ENCODE data around the gene DCAF8L2.
"Not testable (repeated sequence)": the region's sequence is repeated elsewhere in the genome, so short reads cannot be mapped to it uniquely, and the experiment has no call there.

Gene DCAF8L2

DNA sequence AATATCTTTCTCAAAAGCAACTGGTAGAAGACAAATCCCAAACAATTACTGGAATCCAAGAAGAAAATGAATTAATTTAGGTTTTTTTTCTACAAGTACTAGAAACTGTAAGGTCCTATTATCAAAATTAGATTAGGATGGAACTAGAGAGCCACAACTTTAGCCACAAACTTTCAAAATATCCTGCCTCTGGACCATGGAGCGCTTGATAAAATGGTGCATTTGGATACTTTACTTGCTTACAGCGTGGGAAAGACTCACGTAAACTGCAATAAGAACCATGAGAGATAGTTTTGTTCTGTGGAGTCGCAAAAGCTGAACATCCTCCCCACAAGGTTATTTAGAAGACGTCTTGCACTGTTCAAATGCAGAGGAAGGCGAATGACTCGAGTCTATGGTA is at the start of gene DCAF8L2:
Gene DCAF8L2, plus strand, starts transcription at position 301 of the 400 bp plus-strand sequence. CDS start 156,552 bp downstream, outside the sequence.
- H3K4me3 Mint-ChIP-seq, result no peak within 1 kb of the TSS
- CTCF ChIA-PET, result no interaction called here
- no peaks in the 10 kb centered on the region for H3K4me1 Mint-ChIP-seq
- DNase-seq, result no peak
- no peaks in the 10 kb centered on the region for H3K27me3 Mint-ChIP-seq
- H3K36me3 Mint-ChIP-seq, result no peaks in the 10 kb centered on the region
- H3K27ac Mint-ChIP-seq, result no peak within 1 kb of the TSS
- H3K9me3 Mint-ChIP-seq, result peaks cover 5% of the 10 kb centered on the region

- not testable (repeated sequence) for H3K36me3 Mint-ChIP-seq, DNase-seq, H3K27me3 Mint-ChIP-seq, H3K4me3 Mint-ChIP-seq, H3K4me1 Mint-ChIP-seq, H3K9me3 Mint-ChIP-seq, H3K27ac Mint-ChIP-seq
- CTCF ChIA-PET, result interaction anchor here (0.7 kb wide), 1 partner anchor 786 kb away, joined by 3 read pairs; no protein-coding TSS in a partner anchor
These were observed 49.0 kb upstream of the DCAF8L2 start for GRCh38 chrX:27541161-27541560.

GRCh38 chrX:27548624-27549023 is 41.5 kb upstream of the DCAF8L2 start:
- DNase-seq, result no peak
- no peaks in the 10 kb centered on the region for H3K4me1 Mint-ChIP-seq
- H3K27me3 Mint-ChIP-seq, result no peaks in the 10 kb centered on the region
- no peaks in the 10 kb centered on the region for H3K9me3 Mint-ChIP-seq
- H3K36me3 Mint-ChIP-seq, result no peaks in the 10 kb centered on the region
- no peak overlapping the region for H3K4me3 Mint-ChIP-seq
- CTCF ChIA-PET, result no interaction called here
- no peak overlapping the region for H3K27ac Mint-ChIP-seq

GRCh38 chrX:27549688-27550087 is 40.5 kb upstream of the DCAF8L2 start:
- no peak for DNase-seq
- no peak overlapping the region for H3K4me3 Mint-ChIP-seq
- no peaks in the 10 kb centered on the region for H3K36me3 Mint-ChIP-seq
- H3K4me1 Mint-ChIP-seq, result no peaks in the 10 kb centered on the region
- CTCF ChIA-PET, result no interaction called here
- no peak overlapping the region for H3K27ac Mint-ChIP-seq
- H3K9me3 Mint-ChIP-seq, result no peaks in the 10 kb centered on the region
- H3K27me3 Mint-ChIP-seq, result no peaks in the 10 kb centered on the region

DNA sequence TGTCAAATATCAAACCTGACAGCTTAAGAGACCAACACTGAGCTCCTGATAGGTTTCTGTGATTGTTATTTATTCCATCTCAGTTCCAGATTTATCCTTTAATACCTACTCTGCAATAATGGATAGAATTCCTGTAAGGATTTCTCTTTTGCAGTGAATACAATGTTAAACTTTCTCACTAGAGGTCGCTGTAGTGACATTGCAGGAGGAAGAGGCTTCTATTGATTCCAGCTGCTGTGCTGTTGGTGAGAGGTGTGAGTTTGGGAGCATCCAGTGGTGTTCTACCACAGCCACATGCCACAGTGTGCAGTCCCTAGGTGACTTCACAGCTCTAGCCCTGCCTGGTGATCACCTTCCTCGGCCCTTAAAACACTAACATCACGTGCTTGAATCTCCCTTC is 34.6 kb upstream of the DCAF8L2 start:
- DNase-seq, result no peak

DNA sequence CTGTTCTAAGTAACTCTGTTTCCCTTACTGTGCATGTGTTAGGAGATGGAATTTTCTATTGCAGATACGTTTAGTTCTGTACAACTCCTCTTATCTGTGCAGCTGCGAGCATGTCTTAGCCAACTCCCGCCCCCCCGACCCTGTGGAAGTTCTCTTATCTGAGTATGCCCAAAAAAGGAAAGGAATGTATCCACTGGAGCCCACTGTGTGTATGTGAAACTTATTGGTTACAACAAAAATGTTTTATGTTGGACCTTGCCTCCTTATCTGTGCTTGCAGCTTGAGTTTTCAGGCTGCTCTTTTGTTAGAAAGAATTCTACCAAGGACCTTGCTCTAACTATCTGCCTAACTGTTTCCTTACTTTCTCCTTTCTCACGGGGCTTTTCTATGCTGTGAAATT is 24.2 kb upstream of the DCAF8L2 start:
- DNase-seq, result no peak
- H3K4me1 Mint-ChIP-seq, result no peaks in the 10 kb centered on the region
- no peaks in the 10 kb centered on the region for H3K36me3 Mint-ChIP-seq
- H3K9me3 Mint-ChIP-seq, result no peaks in the 10 kb centered on the region
- no peak overlapping the region for H3K27ac Mint-ChIP-seq
- H3K27me3 Mint-ChIP-seq, result no peaks in the 10 kb centered on the region
- CTCF ChIA-PET, result no interaction called here
- no peak overlapping the region for H3K4me3 Mint-ChIP-seq

More for the DNA sequence above, 34.6 kb upstream of the DCAF8L2 start:
- Mint-ChIP-seq H3K4me1 (no peaks in the 10 kb centered on the region), H3K27me3 (no peaks in the 10 kb centered on the region), H3K9me3 (peaks cover 2% of the 10 kb centered on the region), H3K36me3 (no peaks in the 10 kb centered on the region), H3K27ac (no peak overlapping the region), H3K4me3 (no peak overlapping the region)
- CTCF ChIA-PET, result no interaction called here

GRCh38 chrX:27571164-27571563 is 19.0 kb upstream of the DCAF8L2 start:
- Mint-ChIP-seq H3K9me3 (no peaks in the 10 kb centered on the region), H3K27ac (no peak overlapping the region), H3K36me3 (no peaks in the 10 kb centered on the region), H3K4me3 (no peak overlapping the region), H3K4me1 (no peaks in the 10 kb centered on the region), H3K27me3 (no peaks in the 10 kb centered on the region)
- DNase-seq, result no peak
- CTCF ChIA-PET, result no interaction called here

DNA sequence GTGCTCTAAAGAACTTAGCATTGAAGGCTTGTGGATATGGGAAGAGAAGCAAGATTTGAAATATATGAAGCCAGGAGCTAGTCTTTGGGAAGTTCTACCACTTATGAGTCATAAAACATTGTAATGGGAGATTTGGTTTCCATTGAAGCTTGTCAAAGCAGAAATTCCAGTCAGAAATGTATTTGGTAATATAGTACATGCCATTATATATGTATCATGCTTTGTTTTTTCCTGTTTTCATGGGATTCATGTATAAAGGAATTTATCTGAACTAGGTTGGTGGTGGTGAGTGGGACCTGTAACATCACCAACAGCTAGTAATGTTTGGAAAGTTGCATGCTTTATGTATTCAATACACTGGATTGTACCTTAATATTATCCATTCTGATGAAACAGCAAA is 14.6 kb upstream of the DCAF8L2 start:
- Mint-ChIP-seq H3K9me3 (no peaks in the 10 kb centered on the region), H3K27ac (no peak overlapping the region), H3K4me1 (no peaks in the 10 kb centered on the region), H3K4me3 (no peak overlapping the region), H3K27me3 (no peaks in the 10 kb centered on the region), H3K36me3 (no peaks in the 10 kb centered on the region)
- CTCF ChIA-PET, result no interaction called here
- DNase-seq, result no peak

- CTCF ChIA-PET, result no interaction called here
- Mint-ChIP-seq H3K27me3 (no peaks in the 10 kb centered on the region), H3K4me1 (no peaks in the 10 kb centered on the region), H3K27ac (no peak overlapping the region), H3K4me3 (no peak overlapping the region), H3K36me3 (no peaks in the 10 kb centered on the region), H3K9me3 (no peaks in the 10 kb centered on the region)
- no peak for DNase-seq
These were observed 6.2 kb upstream of the DCAF8L2 start for GRCh38 chrX:27583976-27584375.

DNA sequence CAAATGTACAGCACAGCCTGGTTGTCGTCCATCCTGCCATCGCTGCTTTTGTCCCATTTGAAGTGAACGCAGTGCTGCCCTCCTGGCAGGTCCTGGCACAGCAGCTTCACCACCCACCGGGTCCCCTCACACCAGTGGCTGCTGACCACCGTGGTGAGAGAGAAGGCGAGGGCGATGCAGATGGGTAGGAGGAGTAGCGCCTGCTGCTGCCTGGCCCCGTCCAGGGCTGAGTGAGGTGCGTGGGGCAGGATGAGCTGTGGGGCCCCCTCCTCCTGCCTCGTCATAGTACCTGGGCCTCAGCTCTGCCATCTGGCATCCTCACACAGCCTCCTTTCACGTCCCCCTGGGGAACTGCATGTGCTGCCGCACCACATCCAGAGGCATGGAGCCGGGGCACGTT is 1.8 kb downstream of the DCAF8L2 start:
- CTCF ChIA-PET, result no interaction called here
- no peak overlapping the region for H3K27ac Mint-ChIP-seq
- H3K4me1 Mint-ChIP-seq, result no peaks in the 10 kb centered on the region
- peaks cover 5% of the 10 kb centered on the region for H3K9me3 Mint-ChIP-seq
- no peak overlapping the region for H3K4me3 Mint-ChIP-seq
- no peaks in the 10 kb centered on the region for H3K27me3 Mint-ChIP-seq
- DNase-seq, result no peak
- H3K36me3 Mint-ChIP-seq, result no peaks in the 10 kb centered on the region

GRCh38 chrX:27597508-27597907 is 7.4 kb downstream of the DCAF8L2 start:
- DNase-seq, result no peak
- Mint-ChIP-seq H3K9me3 (peaks cover 5% of the 10 kb centered on the region), H3K27ac (no peak overlapping the region), H3K36me3 (no peaks in the 10 kb centered on the region), H3K4me3 (no peak overlapping the region), H3K27me3 (no peaks in the 10 kb centered on the region), H3K4me1 (no peaks in the 10 kb centered on the region)
- CTCF ChIA-PET, result no interaction called here

DNA sequence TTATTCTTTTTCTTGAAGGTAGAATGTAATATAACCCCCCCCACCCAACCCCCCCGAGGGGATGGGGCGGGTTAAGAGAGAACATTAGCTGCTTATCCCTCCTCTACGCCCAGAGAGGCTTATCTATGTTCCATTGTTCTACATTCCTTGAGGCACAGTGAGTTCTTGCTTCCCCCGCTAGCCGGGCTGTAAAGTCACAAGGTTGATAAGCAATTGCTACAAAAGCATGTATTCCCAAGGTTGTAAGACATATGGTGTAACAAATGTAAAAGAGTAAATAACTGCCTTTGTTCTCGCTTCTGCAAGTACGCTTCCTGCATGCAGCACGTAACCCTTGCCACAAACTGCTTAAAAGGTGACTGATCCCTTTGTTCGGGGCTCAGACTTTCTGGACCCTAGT is 8.2 kb downstream of the DCAF8L2 start:
- DNase-seq, result no peak
- Mint-ChIP-seq H3K4me1 (no peaks in the 10 kb centered on the region), H3K27me3 (no peaks in the 10 kb centered on the region), H3K36me3 (no peaks in the 10 kb centered on the region), H3K9me3 (peaks cover 2% of the 10 kb centered on the region), H3K4me3 (no peak overlapping the region), H3K27ac (no peak overlapping the region)
- CTCF ChIA-PET, result no interaction called here

GRCh38 chrX:27599928-27600327 is 9.8 kb downstream of the DCAF8L2 start:
- no peaks in the 10 kb centered on the region for H3K4me1 Mint-ChIP-seq
- H3K4me3 Mint-ChIP-seq, result no peak overlapping the region
- peaks cover 1% of the 10 kb centered on the region for H3K9me3 Mint-ChIP-seq
- H3K36me3 Mint-ChIP-seq, result no peaks in the 10 kb centered on the region
- no peaks in the 10 kb centered on the region for H3K27me3 Mint-ChIP-seq
- no peak for DNase-seq
- no peak overlapping the region for H3K27ac Mint-ChIP-seq
- CTCF ChIA-PET, result no interaction called here

GRCh38 chrX:27600686-27601085 is 10.5 kb downstream of the DCAF8L2 start:
- Mint-ChIP-seq H3K4me3 (no peak overlapping the region), H3K4me1 (no peaks in the 10 kb centered on the region), H3K36me3 (no peaks in the 10 kb centered on the region), H3K27me3 (no peaks in the 10 kb centered on the region), H3K9me3 (no peaks in the 10 kb centered on the region), H3K27ac (no peak overlapping the region)
- DNase-seq, result no peak
- CTCF ChIA-PET, result no interaction called here

DNA sequence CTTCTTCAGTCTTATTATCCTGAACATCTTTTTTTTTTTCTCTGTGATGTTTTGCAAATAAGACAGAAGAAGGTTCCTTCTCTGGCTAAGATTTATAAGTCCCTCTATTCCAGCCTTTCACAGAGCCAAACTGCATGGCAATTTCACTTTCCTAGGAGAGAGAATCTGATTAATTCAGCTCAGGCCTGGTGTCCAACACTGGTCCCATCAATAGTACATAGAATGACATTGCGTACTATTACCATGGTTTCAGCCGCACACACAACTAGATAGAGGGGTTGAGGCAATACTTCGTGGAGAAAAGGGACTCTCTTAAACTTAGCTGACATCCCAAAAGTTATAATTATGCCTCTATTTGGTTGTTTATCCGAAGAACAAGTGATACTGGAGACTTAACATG is 18.5 kb downstream of the DCAF8L2 start:
- no peak for DNase-seq
- H3K4me3 Mint-ChIP-seq, result no peak overlapping the region
- H3K27ac Mint-ChIP-seq, result no peak overlapping the region
- H3K27me3 Mint-ChIP-seq, result no peaks in the 10 kb centered on the region
- peaks cover 3% of the 10 kb centered on the region for H3K9me3 Mint-ChIP-seq
- H3K36me3 Mint-ChIP-seq, result no peaks in the 10 kb centered on the region
- no peaks in the 10 kb centered on the region for H3K4me1 Mint-ChIP-seq
- CTCF ChIA-PET, result no interaction called here

- Mint-ChIP-seq H3K36me3 (no peaks in the 10 kb centered on the region), H3K4me1 (no peaks in the 10 kb centered on the region), H3K27ac (no peak overlapping the region), H3K9me3 (no peaks in the 10 kb centered on the region), H3K4me3 (no peak overlapping the region), H3K27me3 (no peaks in the 10 kb centered on the region)
- CTCF ChIA-PET, result no interaction called here
- DNase-seq, result no peak
These were observed 29.3 kb downstream of the DCAF8L2 start for GRCh38 chrX:27619459-27619858.

Measured in activated naive CD4-positive, alpha-beta T cell treated with anti-CD3 and anti-CD28 coated beads, Interleukin-2, amount 10 ng/mL, durations not matched to agents 7 days and 5 days (primary cell).